Activated CD8-positive, alpha-beta memory T cell treated with anti-CD3 and anti-CD28 coated beads, Interleukin-2, amount 50 U/mL, for 4 hours (primary cell): ENCODE results near the gene SPTB.
A peak's percentile ranks its signal among the peaks of the same experiment; 100 is the strongest.

Experiments
- DNase-seq: peaks from one replicate; pipeline ENCODE4 v3.0.0-alpha.2; 2020

SPTB gene

GRCh38 chr14:64784006-64784405, 95.7 kb downstream of the SPTB start:
- no peak for DNase-seq

- DNase-seq, result no peak
These were observed 97.5 kb downstream of the SPTB start for GRCh38 chr14:64782196-64782595.

GRCh38 chr14:64779472-64779871, 100.2 kb downstream of the SPTB start:
- no peak for DNase-seq

GRCh38 chr14:64778104-64778754, 101.5 kb downstream of the SPTB start:
- no peak for DNase-seq

GRCh38 chr14:64777461-64777860, 102.2 kb downstream of the SPTB start:
- no peak for DNase-seq

- DNase-seq, result no peak
These were observed 104.5 kb downstream of the SPTB start for GRCh38 chr14:64775081-64775777.

GRCh38 chr14:64774272-64774671, 105.4 kb downstream of the SPTB start:
- DNase-seq, result no peak

GRCh38 chr14:64773577-64773976, 106.1 kb downstream of the SPTB start:
- DNase-seq, result no peak

GRCh38 chr14:64773046-64773445, 106.7 kb downstream of the SPTB start:
- DNase-seq, result no peak

GRCh38 chr14:64772397-64772950, 107.2 kb downstream of the SPTB start:
- no peak for DNase-seq

GRCh38 chr14:64771161-64771560, 108.5 kb downstream of the SPTB start:
- no peak for DNase-seq

GRCh38 chr14:64770751-64771150, 109.0 kb downstream of the SPTB start:
- DNase-seq, result no peak

GRCh38 chr14:64769096-64770020, 110.3 kb downstream of the SPTB start:
- DNase-seq, result no peak

GRCh38 chr14:64768401-64769095, 111.2 kb downstream of the SPTB start:
- DNase-seq, result no peak

- DNase-seq, result no peak
These were observed 112.3 kb downstream of the SPTB start for GRCh38 chr14:64767215-64767964.

GRCh38 chr14:64766430-64767151, 113.1 kb downstream of the SPTB start:
- no peak for DNase-seq

GRCh38 chr14:64765740-64766302, 113.9 kb downstream of the SPTB start:
- no peak for DNase-seq

GRCh38 chr14:64764641-64765520, 114.8 kb downstream of the SPTB start:
- DNase-seq, result peak; percentile 65

GRCh38 chr14:64763801-64764621, 115.7 kb downstream of the SPTB start:
- no peak for DNase-seq
